B cell (primary cell): ENCODE measurements around the gene RNF44. TPM values are rescaled to one million over a fixed set of nuclear protein-coding genes. Genes with fewer than 3 reads are reported as not detected.

Experiments used
- ATAC-seq: fragments of 200-7000 bp; cut with Tn5 transposase; one replicate; pipeline ENCODE4 v1.10.0; 2021; ENCODE audit warnings: low read depth, mild to moderate bottlenecking, moderate number of reproducible peaks, moderate library complexity
- CTCF ChIA-PET: fragments of 350-600 bp; sonication (Branson Sonifier 250); formaldehyde crosslinking; loops from one replicate; lab custom pipeline; 2021; ENCODE audit warnings: antibody characterized with exemption, inconsistent platforms; lab: Charles Lee
- POLR2A ChIA-PET: fragments of 350-600 bp; sonication (Branson Sonifier 250); formaldehyde crosslinking; loops from one replicate; lab custom pipeline; 2021; ENCODE audit warnings: antibody characterized with exemption; lab: Charles Lee
- DNase-seq: peaks from one replicate; pipeline ENCODE4 v3.0.0; 2013
- H2AFZ ChIP-seq: 2 replicates; pipeline ENCODE4 v1.6.1; 2012; ENCODE audit warnings: mild to moderate bottlenecking, low read depth, low read length; ENCODE audit not compliant: insufficient read depth, poor library complexity, severe bottlenecking
- H3K27ac ChIP-seq, 2 donors: 1 replicate in 1 of 2; 2 replicates in 1 of 2; pipeline ENCODE4 v1.5.1; 2012 to 2013; ENCODE audit warnings: low read length in 2 of 2, mild to moderate bottlenecking in 2 of 2, moderate library complexity in 1 of 2
- H3K27me3 ChIP-seq, 4 experiments: fragments of 200-600 bp in 1 of 4; sonication (generic) in 1 of 4; replicated peaks in 1 of 4; 1 replicate in 2 of 4; 2 replicates in 2 of 4; pipeline versions ENCODE4 v1.6.1 to v1.7.0; 2013 to 2016; ENCODE audit warnings: low read length in 3 of 4, mild to moderate bottlenecking in 2 of 4, mixed read lengths in 1 of 4, moderate library complexity in 1 of 4; ENCODE audit not compliant: insufficient read depth in 4 of 4, control insufficient read depth in 3 of 4; ENCODE audit errors: control extremely low read depth in 1 of 4
- H3K36me3 ChIP-seq, 2 experiments: replicated peaks in 1 of 2; 1 replicate in 1 of 2; 2 replicates in 1 of 2; pipeline versions ENCODE4 v1.6.1 to v1.7.1; 2013; ENCODE audit warnings: low read length in 1 of 2; ENCODE audit not compliant: insufficient read depth in 2 of 2, control insufficient read depth in 1 of 2; ENCODE audit errors: control extremely low read depth in 1 of 2, extremely low read depth in 1 of 2
- H3K4me1 ChIP-seq, 2 donors: fragments of 200-600 bp in 1 of 2; sonication (generic) in 1 of 2; 1 replicate in 1 of 2; 2 replicates in 1 of 2; pipeline versions ENCODE4 v1.5.1 to v1.6.1; 2013 to 2017; ENCODE audit warnings: low read length in 2 of 2; ENCODE audit not compliant: control insufficient read depth in 2 of 2, insufficient read depth in 2 of 2
- H3K4me2 ChIP-seq: replicated peaks from 2 replicates; pipeline ENCODE3; 2012; ENCODE audit warnings: mild to moderate bottlenecking, low read depth, low read length; ENCODE audit not compliant: poor library complexity, severe bottlenecking
- H3K4me3 ChIP-seq, 5 experiments: fragments of 200-600 bp in 1 of 5; sonication (generic) in 1 of 5; 1 replicate in 3 of 5; 2 replicates in 2 of 5; pipeline versions ENCODE4 v1.5.1 to v1.7.0; 2011 to 2016; ENCODE audit warnings: low read length in 4 of 5, mild to moderate bottlenecking in 4 of 5, low read depth in 2 of 5, control low read depth in 1 of 5, moderate library complexity in 1 of 5; ENCODE audit not compliant: insufficient read depth in 1 of 5; ENCODE audit errors: control extremely low read depth in 1 of 5, extremely low read depth in 1 of 5
- H3K79me2 ChIP-seq: fragments of 200-600 bp; sonication (generic); one replicate; pipeline ENCODE4 v1.6.0; 2016; ENCODE audit warnings: low read length; ENCODE audit not compliant: control insufficient read depth, insufficient read depth
- H3K9ac ChIP-seq: fragments of 200-600 bp; sonication (generic); 2 replicates; pipeline ENCODE4 v1.6.1; 2017; ENCODE audit warnings: mild to moderate bottlenecking, low read length, moderate library complexity
- H3K9me3 ChIP-seq, 3 donors: one replicate each; pipeline versions ENCODE4 v1.6.1 to v1.7.1; 2013; ENCODE audit warnings: low read length in 2 of 3; ENCODE audit not compliant: control insufficient read depth in 2 of 3, insufficient read depth in 1 of 3; ENCODE audit errors: control extremely low read depth in 1 of 3
- H4K20me1 ChIP-seq: 2 replicates; pipeline ENCODE4 v1.6.0; 2012; ENCODE audit warnings: mild to moderate bottlenecking, low read length; ENCODE audit not compliant: insufficient read depth, control insufficient read depth, poor library complexity, severe bottlenecking
- H3K27ac Mint-ChIP-seq: one replicate; pipeline ENCODE4 v1.8.0; 2021; ENCODE audit warnings: mixed read lengths
- H3K27me3 Mint-ChIP-seq: one replicate; pipeline ENCODE4 v1.8.0; 2021; ENCODE audit warnings: mixed read lengths
- H3K4me1 Mint-ChIP-seq: one replicate; pipeline ENCODE4 v1.8.0; 2021; ENCODE audit warnings: mixed read lengths
- H3K4me3 Mint-ChIP-seq: one replicate; pipeline ENCODE4 v1.8.0; 2021; ENCODE audit warnings: mixed read lengths
- H3K9me3 Mint-ChIP-seq: one replicate; pipeline ENCODE4 v1.8.0; 2022; ENCODE audit warnings: mixed read lengths; ENCODE audit not compliant: insufficient read depth
- EZH2 ChIP-seq: IDR thresholded peaks from 2 replicates; pipeline ENCODE4 v1.6.1; 2012; ENCODE audit warnings: borderline replicate concordance, low read depth, mild to moderate bottlenecking, moderate library complexity, low read length; ENCODE audit not compliant: insufficient read depth, poor library complexity, severe bottlenecking
- WGBS: methylation state at CpG from one replicate; pipeline ENCODE4 v1.1.5; 2013; ENCODE audit warnings: missing lambda C conversion rate; ENCODE audit not compliant: insufficient coverage; 5-methylcytosine and 5-hydroxymethylcytosine counted together
- intact Hi-C: fragments of 100-400 bp; cut with micrococcal nuclease; formaldehyde crosslinking; loops from one replicate; pipeline ENCODE4 v1.10.0; 2022
- polyA plus RNA-seq: library from polyadenylated mRNA; depleted of rRNA; stranded (reverse); fragments of >200 nt; gene quantifications from 2 replicates; pipeline ENCODE4 v1.2.3, GENCODE V29; 2012
- total RNA-seq, 2 donors: library from RNA; stranded (reverse); fragments of 120-200 nt in 1 of 2; gene quantifications; 1 replicate in 1 of 2; 2 replicates in 1 of 2; pipeline versions ENCODE4 v1.2.3 to v1.2.4, GENCODE V29; 2013 to 2022
- TF ChIP-seq, protein P1 (sequence below): fragments of 200-600 bp; IDR thresholded peaks from one replicate; pipeline ENCODE4 v1.8.0; 2022; ENCODE audit warnings: antibody characterized with exemption, mild to moderate bottlenecking

RNF44 gene
- total and polyA plus RNA-seq, 2 donors (not counting 1 experiment from before 2014, with no cell fraction given), result 220 to 262 TPM

DNA sequence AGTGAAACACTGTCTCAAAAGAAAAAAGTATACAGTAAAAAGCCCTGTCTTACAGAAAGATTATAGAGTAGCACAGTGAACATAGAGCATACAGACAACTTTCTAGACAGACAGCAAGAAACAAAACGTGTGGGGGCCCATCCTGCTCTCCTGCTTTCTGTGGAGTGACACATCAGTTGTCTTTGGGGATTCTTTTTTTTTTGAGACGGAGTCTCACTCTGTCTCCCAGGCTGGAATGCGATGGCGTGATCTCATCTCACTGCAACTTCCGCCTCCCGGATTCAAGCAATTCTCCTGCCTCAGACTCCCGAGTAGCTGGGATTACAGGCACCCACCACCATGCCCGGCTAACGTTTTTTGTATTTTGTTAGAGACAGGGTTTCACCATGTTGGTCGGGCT is 26.8 kb upstream of the RNF44 start:
- POLR2A ChIA-PET, result no interaction called here
- Histone ChIP-seq H4K20me1 (no peaks in the 10 kb centered on the region), H3K27ac (no peak overlapping the region), H3K27me3 (peaks cover 0 to 9% (median 0%) of the 10 kb centered on the region in 4 experiments), H2AFZ (no peak overlapping the region), H3K4me3 (no peak overlapping the region), H3K4me2 (no peak overlapping the region), H3K9ac (no peak overlapping the region), H3K36me3 (no peaks in the 10 kb centered on the region), H3K9me3 (peaks cover 0 to 5% (median 0%) of the 10 kb centered on the region in 3 donors), H3K4me1 (no peaks in the 10 kb centered on the region), H3K79me2 (no peaks in the 10 kb centered on the region)
- CTCF ChIA-PET, result interaction anchor here (1.0 kb wide), 1 partner anchor 11 kb away, joined by 3 read pairs; no protein-coding TSS in a partner anchor
- Mint-ChIP-seq H3K27me3 (peaks cover 21% of the 10 kb centered on the region), H3K4me3 (no peak overlapping the region), H3K9me3 (no peaks in the 10 kb centered on the region), H3K27ac (no peak overlapping the region), H3K4me1 (peaks cover 3% of the 10 kb centered on the region)
- intact Hi-C loops, result no loop called here
- TF ChIP-seq, protein P1, sequence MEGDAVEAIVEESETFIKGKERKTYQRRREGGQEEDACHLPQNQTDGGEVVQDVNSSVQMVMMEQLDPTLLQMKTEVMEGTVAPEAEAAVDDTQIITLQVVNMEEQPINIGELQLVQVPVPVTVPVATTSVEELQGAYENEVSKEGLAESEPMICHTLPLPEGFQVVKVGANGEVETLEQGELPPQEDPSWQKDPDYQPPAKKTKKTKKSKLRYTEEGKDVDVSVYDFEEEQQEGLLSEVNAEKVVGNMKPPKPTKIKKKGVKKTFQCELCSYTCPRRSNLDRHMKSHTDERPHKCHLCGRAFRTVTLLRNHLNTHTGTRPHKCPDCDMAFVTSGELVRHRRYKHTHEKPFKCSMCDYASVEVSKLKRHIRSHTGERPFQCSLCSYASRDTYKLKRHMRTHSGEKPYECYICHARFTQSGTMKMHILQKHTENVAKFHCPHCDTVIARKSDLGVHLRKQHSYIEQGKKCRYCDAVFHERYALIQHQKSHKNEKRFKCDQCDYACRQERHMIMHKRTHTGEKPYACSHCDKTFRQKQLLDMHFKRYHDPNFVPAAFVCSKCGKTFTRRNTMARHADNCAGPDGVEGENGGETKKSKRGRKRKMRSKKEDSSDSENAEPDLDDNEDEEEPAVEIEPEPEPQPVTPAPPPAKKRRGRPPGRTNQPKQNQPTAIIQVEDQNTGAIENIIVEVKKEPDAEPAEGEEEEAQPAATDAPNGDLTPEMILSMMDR, result no peak
- no peak for TF ChIP-seq EZH2
- WGBS, result 94% methylated on average over 8 of the region's 10 CpGs
- no peak for DNase-seq
- ATAC-seq, result no peak

DNA sequence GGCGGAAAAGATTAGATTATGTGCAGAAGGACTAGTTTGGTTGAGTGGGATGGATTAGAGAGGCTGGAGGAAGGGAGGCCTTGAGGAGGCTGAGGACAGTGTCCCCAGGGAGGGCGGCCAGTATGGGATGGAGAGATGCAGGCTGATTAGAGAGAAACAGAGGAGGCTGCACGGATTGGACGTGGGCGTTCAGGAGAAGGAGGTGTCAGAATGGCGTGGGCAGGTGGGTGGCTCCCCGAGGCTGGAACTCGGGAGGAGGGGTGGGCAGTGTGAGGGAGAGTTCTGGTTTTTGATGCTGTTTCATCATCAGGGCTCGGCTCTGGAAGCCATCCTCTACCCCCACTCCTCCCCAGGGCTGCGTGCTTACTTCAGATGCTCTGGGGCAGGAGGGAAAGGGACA is 25.0 kb upstream of the RNF44 start:
- no peak for ATAC-seq
- Mint-ChIP-seq H3K9me3 (no peaks in the 10 kb centered on the region), H3K27me3 (peaks cover 24% of the 10 kb centered on the region), H3K27ac (no peak overlapping the region), H3K4me3 (no peak overlapping the region), H3K4me1 (peaks cover 3% of the 10 kb centered on the region)
- H2AFZ ChIP-seq, result no peak overlapping the region
- CTCF ChIA-PET, result no interaction called here
- H3K4me2 ChIP-seq, result no peak overlapping the region
- no peak for DNase-seq
- WGBS, result 90% methylated on average over 6 of the region's 10 CpGs
- no peaks in the 10 kb centered on the region for H4K20me1 ChIP-seq
- no peaks in the 10 kb centered on the region for H3K36me3 ChIP-seq
- peaks cover 0 to 8% (median 0%) of the 10 kb centered on the region in 3 donors for H3K9me3 ChIP-seq
- H3K4me1 ChIP-seq, result no peaks in the 10 kb centered on the region
- POLR2A ChIA-PET, result no interaction called here
- no peak overlapping the region for H3K27ac ChIP-seq
- no peak for TF ChIP-seq EZH2
- TF ChIP-seq, protein P1, result no peak
- H3K4me3 ChIP-seq, result no peak overlapping the region
- H3K27me3 ChIP-seq, result peaks cover 0 to 4% (median 0%) of the 10 kb centered on the region in 4 experiments
- H3K9ac ChIP-seq, result no peak overlapping the region
- intact Hi-C loops, result no loop called here
- no peaks in the 10 kb centered on the region for H3K79me2 ChIP-seq
